ENCODE data around the gene LHPP.

The LHPP gene

GRCh38 chr10:124596962-124597845 is 135.6 kb downstream of the LHPP start:
- in situ Hi-C loops (cut with MboI; ENCODE audit: low pct_unique_long_range_greater_than_20kb, low sequenced_read_pairs, unreplicated experiment) = no loop called here
- TF ChIP-seq, protein P1, sequence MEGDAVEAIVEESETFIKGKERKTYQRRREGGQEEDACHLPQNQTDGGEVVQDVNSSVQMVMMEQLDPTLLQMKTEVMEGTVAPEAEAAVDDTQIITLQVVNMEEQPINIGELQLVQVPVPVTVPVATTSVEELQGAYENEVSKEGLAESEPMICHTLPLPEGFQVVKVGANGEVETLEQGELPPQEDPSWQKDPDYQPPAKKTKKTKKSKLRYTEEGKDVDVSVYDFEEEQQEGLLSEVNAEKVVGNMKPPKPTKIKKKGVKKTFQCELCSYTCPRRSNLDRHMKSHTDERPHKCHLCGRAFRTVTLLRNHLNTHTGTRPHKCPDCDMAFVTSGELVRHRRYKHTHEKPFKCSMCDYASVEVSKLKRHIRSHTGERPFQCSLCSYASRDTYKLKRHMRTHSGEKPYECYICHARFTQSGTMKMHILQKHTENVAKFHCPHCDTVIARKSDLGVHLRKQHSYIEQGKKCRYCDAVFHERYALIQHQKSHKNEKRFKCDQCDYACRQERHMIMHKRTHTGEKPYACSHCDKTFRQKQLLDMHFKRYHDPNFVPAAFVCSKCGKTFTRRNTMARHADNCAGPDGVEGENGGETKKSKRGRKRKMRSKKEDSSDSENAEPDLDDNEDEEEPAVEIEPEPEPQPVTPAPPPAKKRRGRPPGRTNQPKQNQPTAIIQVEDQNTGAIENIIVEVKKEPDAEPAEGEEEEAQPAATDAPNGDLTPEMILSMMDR (IDR thresholded peaks at IDR 0.05; ENCODE audit: extremely low read depth, insufficient read depth, missing control alignments) = no peak
- no peak for DNase-seq (ENCODE audit: low spot score)

- TF ChIP-seq, protein P1 (IDR thresholded peaks at IDR 0.05; ENCODE audit: extremely low read depth, insufficient read depth, missing control alignments) = no peak
- no peak for DNase-seq (ENCODE audit: low spot score)
- in situ Hi-C loops (cut with MboI; ENCODE audit: low pct_unique_long_range_greater_than_20kb, low sequenced_read_pairs, unreplicated experiment) = no loop called here
These were observed 136.2 kb downstream of the LHPP start for GRCh38 chr10:124597846-124598165.

- TF ChIP-seq, protein P1 (IDR thresholded peaks at IDR 0.05; ENCODE audit: extremely low read depth, insufficient read depth, missing control alignments) = no peak
These were observed 136.6 kb downstream of the LHPP start for GRCh38 chr10:124598196-124598595.

GRCh38 chr10:124598773-124599587 is 137.4 kb downstream of the LHPP start:
- DNase-seq (ENCODE audit: low spot score) = no peak
- in situ Hi-C loops (cut with MboI; ENCODE audit: low pct_unique_long_range_greater_than_20kb, low sequenced_read_pairs, unreplicated experiment) = no loop called here
- TF ChIP-seq, protein P1 (IDR thresholded peaks at IDR 0.05; ENCODE audit: extremely low read depth, insufficient read depth, missing control alignments) = no peak

More at GRCh38 chr10:124598196-124598595, 136.6 kb downstream of the LHPP start:
- DNase-seq (ENCODE audit: low spot score) = no peak
- in situ Hi-C loops (cut with MboI; ENCODE audit: low pct_unique_long_range_greater_than_20kb, low sequenced_read_pairs, unreplicated experiment) = no loop called here

DNA sequence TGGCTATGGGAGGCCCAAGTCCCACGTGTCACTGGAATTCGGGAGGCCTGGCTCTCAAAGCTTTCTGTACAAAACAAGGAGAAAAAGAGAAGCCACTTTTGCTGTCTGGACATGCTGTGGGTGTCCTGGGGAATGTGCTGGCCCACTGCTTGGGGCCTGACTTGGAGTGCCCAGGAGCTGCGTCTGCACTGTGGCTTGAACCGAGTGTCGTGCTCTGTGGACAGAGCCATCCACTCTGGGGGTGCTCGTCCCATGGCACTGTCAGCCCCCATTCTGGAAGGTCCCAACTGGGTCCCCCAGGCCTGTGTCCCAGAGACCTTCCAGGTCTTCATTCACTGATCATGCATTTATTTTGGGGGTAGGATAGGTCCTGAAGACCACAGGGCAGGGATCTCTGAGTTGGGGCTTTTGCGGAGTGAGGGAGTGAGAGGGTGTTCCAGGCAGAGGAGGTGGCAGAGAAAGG is 138.0 kb downstream of the LHPP start:
- DNase-seq (ENCODE audit: low spot score) = no peak
- in situ Hi-C loops (cut with MboI; ENCODE audit: low pct_unique_long_range_greater_than_20kb, low sequenced_read_pairs, unreplicated experiment) = no loop called here
- TF ChIP-seq, protein P1 (IDR thresholded peaks at IDR 0.05; ENCODE audit: extremely low read depth, insufficient read depth, missing control alignments) = no peak

DNA sequence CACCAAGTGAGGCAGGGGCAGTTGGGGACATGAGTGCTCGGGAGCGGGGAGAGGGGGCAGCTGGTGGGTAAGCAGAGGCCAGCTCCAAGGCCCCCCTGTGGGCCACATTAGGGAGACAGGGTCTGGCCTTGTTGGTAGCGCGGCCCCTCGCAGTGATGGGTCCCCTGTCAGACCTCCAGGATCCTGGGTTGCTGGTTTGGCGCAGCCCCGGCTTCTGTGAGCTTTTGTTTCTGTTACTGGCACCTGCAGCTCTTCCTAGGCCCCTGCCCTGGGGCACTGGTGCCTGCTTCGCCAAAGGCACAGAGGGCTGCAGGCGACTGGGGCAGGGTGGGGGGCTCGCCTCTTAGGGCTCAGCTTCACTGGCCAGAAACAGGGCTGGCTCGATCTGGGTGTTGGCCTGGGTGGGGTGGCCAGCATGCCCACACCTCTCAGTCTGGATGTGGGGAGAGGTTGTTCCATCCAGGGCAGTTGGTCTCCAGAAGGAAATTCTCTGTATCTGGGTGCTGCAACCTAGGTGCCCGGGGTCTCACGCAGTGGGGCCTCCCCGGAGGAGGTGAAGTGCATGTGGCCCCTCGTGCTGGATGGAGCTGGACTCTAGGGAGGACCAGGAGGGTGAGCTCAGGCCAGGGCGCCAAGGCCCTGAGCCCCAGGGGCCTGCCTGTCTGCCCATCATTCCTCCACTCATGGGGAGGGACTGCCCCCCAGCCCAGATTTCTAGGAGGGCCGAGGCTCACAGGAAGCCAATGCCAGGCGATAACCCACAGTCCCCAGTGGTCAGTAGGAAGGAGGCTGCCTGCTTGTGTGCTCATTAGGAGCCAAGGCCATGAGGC is 138.6 kb downstream of the LHPP start:
- TF ChIP-seq, protein P1 (IDR thresholded peaks at IDR 0.05; ENCODE audit: extremely low read depth, insufficient read depth, missing control alignments) = no peak
- DNase-seq (ENCODE audit: low spot score) = no peak
- in situ Hi-C loops (cut with MboI; ENCODE audit: low pct_unique_long_range_greater_than_20kb, low sequenced_read_pairs, unreplicated experiment) = no loop called here

All from GM13977 (cell line).